H1 (cell line): ENCODE data around the gene OSBPL5. TPM values are rescaled to one million over a fixed set of nuclear protein-coding genes. Genes with fewer than 3 reads are reported as not detected.

Experiments used
- ATF2 ChIP-seq: IDR thresholded peaks from 2 replicates; pipeline ENCODE4 v1.6.1; 2012; ENCODE audit warnings: low read length, inconsistent platforms
- ATF3 ChIP-seq: IDR thresholded peaks from 2 replicates; pipeline ENCODE4 v1.6.1; 2011; ENCODE audit warnings: low read depth, mild to moderate bottlenecking, low read length; ENCODE audit not compliant: insufficient read depth
- CEBPB ChIP-seq: IDR thresholded peaks from 2 replicates; pipeline ENCODE4 v1.6.1; 2012; ENCODE audit warnings: low read depth, low read length
- CREB1 ChIP-seq: IDR thresholded peaks from 2 replicates; pipeline ENCODE4 v1.6.1; 2012; ENCODE audit warnings: inconsistent platforms
- E2F6 ChIP-seq: IDR thresholded peaks from 2 replicates; pipeline ENCODE4 v1.6.1; 2012; ENCODE audit warnings: inconsistent platforms
- EZH2 ChIP-seq: fragments of 200-600 bp; sonication (generic); IDR thresholded peaks from 2 replicates; pipeline ENCODE4 v1.7.1; 2012; ENCODE audit warnings: low read depth, mild to moderate bottlenecking, moderate library complexity, low read length, inconsistent platforms; ENCODE audit not compliant: severe bottlenecking
- JUND ChIP-seq: IDR thresholded peaks from 2 replicates; pipeline ENCODE4 v1.6.1; 2011; ENCODE audit warnings: mild to moderate bottlenecking, improper control_type of control experiment, low read length
- SIRT6 ChIP-seq: IDR thresholded peaks from one replicate; pipeline ENCODE4 v1.7.1; 2012; ENCODE audit warnings: low read length, inconsistent platforms
- TAF1 ChIP-seq: IDR thresholded peaks from 2 replicates; pipeline ENCODE4 v1.6.1; 2011; ENCODE audit warnings: mild to moderate bottlenecking, low read depth, low read length
- polyA plus RNA-seq, 7 experiments: library from polyadenylated mRNA; depleted of rRNA in 3 of 7; stranded (reverse) in 5 of 7; unstranded in 2 of 7; fragments of >200 nt in 5 of 7; fragments of 200-250 nt in 2 of 7; gene quantifications; 1 replicate in 5 of 7; 2 replicates in 1 of 7; 4 replicates in 1 of 7; pipeline versions ENCODE4 v1.2.1 to v1.2.3, GENCODE V29; 2011 to 2013; ENCODE audit warnings: missing spikeins in 2 of 7, mixed read lengths in 2 of 7
- total RNA-seq: library from RNA; stranded (reverse); fragmentation: NEBNext Ultra II Directional; extraction: Animal tissue kit (Norgen Biotek cat#: 25700); gene quantifications from 2 replicates; pipeline ENCODE4 v1.2.1, GENCODE V29; 2021

OSBPL5 gene
- total and polyA plus RNA-seq, 2 of the 8 experiments (the other 6 are each of a cell fraction or from before 2014, with no cell fraction given), result 3.4 to 9.9 TPM

- TF ChIP-seq ATF3 (no peak), TAF1 (no peak), SIRT6 (no peak), ATF2 (no peak), E2F6 (peak; percentile 79), EZH2 (peak; percentile 47), JUND (no peak), CREB1 (no peak), CEBPB (peak; percentile 33; the same call in 1 of the 2 replicates)
Observed at GRCh38 chr11:3203221-3204043, 38.3 kb upstream of the OSBPL5 start (continued).
